CD4-positive, alpha-beta T cell treated with Interleukin-17A for 4 hours (primary cell): ENCODE measurements around the gene EMCN.
"Not testable (repeated sequence)": the region's sequence is repeated elsewhere in the genome, so short reads cannot be mapped to it uniquely, and the experiment has no call there.

Experiments used
- DNase-seq: peaks from one replicate; pipeline ENCODE4 v3.0.0-alpha.2; 2020; ENCODE audit warnings: mixed read lengths

The EMCN gene, protein sequence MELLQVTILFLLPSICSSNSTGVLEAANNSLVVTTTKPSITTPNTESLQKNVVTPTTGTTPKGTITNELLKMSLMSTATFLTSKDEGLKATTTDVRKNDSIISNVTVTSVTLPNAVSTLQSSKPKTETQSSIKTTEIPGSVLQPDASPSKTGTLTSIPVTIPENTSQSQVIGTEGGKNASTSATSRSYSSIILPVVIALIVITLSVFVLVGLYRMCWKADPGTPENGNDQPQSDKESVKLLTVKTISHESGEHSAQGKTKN

GRCh38 chr4:100517864-100518341, at the start of gene EMCN:
Gene EMCN (minus strand): TSS chr4:100518022. CDS start chr4:100517914, 108 bp downstream.
- DNase-seq: no peak

DNA sequence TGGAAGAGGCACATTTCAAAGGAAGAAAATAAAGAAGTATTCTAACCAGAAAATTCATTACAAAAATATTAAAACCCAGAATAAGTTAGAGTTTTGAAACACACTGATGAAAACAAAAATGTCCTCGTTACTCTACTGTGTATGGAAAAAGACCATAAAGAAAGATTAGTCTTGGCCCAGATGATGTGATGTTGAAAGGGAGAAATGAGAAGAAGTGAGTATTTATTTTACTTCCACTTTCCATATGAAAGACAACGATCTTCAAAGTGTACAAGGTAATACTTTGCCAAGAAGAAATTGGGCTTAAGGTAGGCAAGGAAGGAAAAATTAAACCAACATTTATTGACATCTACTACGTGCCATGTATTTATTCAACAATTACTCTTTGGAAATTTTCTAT, 48.6 kb upstream of the EMCN start:
- DNase-seq: no peak

GRCh38 chr4:100557306-100557705, 39.5 kb upstream of the EMCN start:
- no peak for DNase-seq

DNA sequence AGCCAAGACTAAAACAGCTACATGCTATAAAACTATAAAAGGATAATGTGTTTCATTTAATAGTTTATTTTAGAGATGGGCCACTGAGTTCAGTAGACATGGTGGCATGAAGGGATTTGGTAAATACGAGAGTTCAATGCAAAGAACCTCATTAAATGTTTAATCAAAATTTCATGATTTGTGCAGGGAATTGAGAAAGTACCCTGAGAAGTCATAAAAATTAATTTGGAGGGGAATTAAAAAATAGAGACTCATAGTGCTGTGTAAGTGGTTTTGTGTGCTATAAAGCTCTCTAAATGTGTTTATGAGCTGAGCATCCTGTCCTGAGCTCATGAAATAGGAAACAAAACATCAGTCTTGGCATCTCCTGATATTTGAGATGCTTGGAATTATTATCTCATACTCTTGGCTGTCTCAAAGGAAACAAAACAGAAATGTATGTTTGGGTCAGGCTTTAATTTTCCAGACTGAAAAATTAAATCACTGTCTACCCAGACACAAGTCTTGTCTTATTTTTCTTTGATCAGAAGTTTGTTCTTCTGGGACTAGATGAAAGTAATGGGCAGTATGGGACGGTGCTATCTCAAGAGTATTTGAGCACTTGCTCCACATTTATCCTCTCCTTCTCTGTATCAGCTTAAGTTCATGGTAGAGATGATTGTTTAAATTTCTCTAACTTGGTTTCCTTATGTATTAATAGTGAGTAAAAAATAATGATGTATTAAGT, 38.0 kb upstream of the EMCN start:
- no peak for DNase-seq

GRCh38 chr4:100548200-100548560, 30.4 kb upstream of the EMCN start:
- DNase-seq: no peak

DNA sequence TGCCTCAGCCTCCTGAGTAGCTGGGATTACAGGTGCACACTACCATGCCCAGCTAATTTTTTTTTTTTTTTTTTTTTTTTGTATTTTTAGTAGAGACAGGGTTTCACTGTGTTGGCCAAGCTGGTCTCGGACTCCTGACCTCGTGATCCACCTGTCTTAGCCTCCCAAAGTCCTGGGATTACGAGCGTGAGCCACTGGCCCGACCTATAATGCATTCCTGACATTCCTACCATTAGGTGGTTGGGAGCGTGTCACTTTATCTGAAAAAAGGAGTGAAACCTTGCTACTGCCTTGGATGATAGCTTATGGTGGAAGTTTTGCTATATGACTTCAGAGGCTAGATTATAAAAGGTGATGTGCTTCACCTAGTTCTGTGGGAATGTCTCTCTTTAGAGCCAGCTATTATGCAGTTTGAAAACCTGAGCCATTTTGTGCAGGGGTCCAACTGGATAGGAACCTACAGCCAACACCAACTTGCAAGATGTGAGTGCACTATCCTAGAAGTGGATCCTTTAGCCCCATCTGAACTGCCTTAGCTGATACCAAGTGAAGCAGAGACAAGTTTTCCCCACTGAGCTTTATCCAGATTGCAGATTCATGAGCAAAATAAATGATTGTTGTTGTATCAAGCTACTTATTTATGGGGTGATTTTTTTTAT, 29.8 kb upstream of the EMCN start:
- no peak for DNase-seq

GRCh38 chr4:100545427-100545826, 27.6 kb upstream of the EMCN start:
- no peak for DNase-seq

GRCh38 chr4:100540131-100540530, 22.3 kb upstream of the EMCN start:
- no peak for DNase-seq

GRCh38 chr4:100539706-100540105, 21.9 kb upstream of the EMCN start:
- DNase-seq: no peak

DNA sequence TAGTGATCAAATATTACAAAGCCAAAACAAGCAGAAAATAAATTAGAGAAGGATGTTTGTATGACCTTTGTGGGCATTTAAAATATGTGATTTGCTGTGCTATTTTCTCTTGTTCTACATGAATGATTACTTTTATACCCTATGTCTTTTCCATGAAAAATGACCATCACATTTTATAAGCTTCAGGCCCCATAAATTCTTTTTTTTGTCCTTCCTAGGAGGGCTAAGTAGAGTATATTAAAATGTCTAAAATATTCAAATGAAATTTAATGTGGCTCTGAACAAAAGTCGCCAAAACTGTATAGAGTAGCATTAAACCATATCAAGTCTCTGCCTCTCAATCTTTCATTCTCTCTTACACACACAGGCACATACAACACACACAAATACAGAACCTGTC, 15.9 kb upstream of the EMCN start:
- no peak for DNase-seq

DNA sequence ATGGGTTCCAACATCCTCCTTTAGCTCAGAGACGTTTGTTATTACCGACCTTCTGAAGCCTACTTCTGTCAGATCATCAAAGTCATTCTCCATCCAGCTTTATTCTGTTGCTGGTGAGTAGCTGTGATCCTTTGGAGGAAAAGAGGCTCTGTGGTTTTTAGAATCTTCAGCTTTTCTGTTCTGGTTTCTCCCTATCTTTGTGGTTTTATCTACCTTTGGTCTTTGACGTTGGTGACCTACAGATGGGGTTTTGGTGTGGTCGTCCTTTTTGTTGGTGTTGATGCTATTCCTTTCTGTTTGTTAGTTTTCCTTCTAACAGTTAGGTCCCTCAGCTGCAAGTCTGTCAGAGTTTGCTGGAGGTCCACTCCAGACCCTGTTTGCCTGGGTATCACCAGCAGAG, 12.3 kb upstream of the EMCN start:
- not testable (repeated sequence) for DNase-seq

- no peak for DNase-seq
Measured at GRCh38 chr4:100525686-100526085, 7.9 kb upstream of the EMCN start.

DNA sequence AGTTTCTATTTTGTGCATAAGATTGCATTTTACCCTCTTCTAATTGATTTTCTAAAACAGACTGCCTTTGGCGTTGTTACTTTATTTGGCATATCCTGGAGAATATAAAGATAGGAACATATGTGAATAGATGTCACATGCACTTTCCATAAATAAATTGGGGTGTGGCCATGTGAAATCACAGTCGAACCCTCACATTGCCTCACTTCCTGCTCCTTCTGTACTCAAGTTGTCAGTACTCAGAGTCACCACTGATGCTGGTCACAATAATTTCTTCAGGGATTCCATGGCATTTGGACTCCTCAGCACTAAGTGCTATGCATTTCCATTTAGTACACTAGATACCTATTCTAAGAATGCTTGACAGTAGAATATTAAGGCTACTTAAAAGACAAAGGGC, 1.4 kb upstream of the EMCN start:
- no peak for DNase-seq

- DNase-seq: no peak
Measured at GRCh38 chr4:100516225-100516624, 1.6 kb downstream of the EMCN start.

DNA sequence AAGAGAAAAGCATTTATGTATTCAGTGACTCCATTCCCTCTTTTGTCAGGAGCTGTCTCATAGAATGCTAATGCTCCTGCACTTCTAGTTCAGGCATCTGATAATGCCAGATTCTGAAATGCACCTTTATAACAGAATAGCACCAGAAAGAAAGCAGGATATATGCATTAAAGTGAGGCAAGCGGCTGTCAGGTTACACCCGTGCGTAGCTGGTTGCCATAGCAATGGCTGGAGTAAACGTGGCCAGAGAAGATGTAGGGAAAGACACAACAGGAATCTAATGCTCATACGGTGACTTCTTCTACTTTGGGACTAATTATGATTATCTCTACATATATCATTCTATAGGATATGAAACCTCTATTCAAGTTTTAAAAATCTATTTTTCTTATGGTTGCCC, 5.9 kb downstream of the EMCN start:
- DNase-seq: no peak

DNA sequence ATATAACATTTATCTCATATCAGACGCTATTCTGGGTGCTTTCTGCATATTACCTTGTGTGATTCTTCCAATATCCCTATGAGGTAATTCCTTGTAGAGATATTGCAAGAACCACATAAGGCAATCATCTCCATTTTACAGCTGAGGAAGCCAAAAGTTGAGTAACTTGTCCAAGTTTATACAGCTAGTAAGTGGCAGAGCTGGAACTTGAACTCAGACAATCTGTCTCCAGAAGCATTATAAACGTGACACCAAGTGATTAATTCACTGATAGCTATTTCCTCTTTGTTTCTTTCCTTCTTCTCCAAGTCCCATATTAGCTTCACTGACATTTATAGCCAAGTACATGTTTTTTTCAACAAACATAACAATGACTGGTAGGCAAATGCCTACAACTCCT, 7.3 kb downstream of the EMCN start:
- DNase-seq: no peak

DNA sequence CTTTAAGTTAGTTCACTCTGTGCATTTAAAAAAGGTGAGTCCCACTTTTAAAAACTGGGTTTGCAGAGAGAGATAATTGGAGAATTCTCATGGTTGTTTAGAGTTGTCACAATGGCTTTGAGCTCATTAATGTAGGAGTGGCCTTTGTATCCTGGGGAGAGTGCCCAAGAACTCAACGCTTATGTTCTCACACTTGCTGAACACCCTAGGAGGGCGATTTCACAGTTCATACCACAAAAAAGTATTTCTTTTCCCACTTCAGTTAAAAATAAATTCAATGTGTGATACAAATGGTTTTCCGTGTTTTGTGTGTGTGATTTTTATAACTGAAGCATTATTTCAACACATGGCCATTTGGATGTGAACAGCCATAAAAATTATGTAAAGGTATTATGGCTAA, 8.4 kb downstream of the EMCN start:
- DNase-seq: no peak

DNA sequence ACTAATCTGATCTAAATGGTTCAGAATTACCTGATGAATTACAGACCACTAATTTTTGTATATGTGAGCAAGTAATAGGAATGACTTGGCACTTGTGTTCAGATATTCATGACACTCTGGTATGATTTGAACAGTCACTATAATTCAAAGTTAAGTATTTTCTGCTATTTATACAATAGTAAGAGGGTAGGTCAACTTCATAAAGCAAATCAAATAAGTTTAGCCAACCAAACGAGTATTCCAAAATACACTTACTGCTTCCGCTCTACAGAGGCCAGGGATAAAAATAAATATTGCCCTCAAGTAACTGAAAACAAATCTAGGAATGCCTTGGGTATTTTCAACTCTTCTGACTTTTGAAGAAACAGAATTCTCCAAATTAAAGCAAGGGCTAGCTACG, 9.1 kb downstream of the EMCN start:
- DNase-seq: no peak

- no peak for DNase-seq
Measured at GRCh38 chr4:100504086-100504874, 13.5 kb downstream of the EMCN start.

DNA sequence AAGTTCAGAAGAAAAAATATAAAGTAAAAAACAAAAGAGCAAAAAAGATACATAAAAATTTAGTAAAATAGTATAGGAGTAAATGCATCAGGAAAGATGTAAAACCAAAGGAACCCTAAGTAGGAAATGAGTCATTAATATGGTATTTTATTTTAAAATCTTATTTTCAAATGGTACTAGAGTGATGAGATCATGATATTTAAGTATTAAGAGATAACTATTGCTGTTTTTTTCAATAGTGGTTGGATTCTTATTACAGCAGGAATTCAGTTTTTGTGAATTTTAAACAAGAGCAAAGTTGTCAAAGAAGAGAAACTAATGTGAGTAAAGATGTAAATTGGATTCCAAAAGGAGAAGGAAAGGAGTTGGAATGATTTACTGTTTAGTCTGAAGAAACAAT, 20.0 kb downstream of the EMCN start:
- no peak for DNase-seq

DNA sequence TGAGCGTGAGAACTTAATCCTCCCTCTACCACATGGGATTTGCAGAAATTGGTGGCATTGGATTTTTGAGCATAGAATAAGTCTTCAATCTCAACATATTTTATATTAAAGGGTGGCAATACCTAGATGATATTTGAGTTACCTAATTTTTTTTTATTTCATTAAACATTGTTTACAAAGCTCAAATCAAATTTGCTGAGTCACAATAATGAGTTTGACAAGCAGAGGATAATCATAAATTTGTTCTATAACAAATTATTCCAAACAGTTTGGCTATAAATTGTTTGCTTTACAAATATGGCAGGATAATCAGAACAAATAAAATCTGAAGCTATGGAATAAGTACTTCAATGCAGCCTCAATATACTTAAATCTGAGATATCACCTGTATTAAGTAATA, 22.7 kb downstream of the EMCN start:
- no peak for DNase-seq

GRCh38 chr4:100494166-100494565, 23.7 kb downstream of the EMCN start:
- DNase-seq: no peak

DNA sequence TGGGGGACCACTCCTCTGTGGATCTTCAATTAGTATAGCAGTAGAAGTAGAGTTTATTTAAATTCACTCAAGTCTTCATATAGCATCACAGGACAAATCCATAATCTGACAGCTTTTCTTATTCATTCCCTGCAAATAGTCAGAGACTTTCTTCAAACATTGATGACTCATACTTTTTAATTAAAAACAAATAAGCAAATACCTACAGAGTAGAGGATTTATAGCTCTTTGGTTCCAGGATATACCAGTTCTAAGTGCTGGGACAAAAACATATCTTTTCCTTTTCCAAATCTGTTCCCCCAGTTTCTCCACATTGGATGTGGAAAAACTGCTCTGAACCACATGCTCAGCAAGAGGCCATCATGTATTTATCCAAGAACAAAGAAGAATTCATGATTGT, 24.1 kb downstream of the EMCN start:
- no peak for DNase-seq
